MCF 10A (cell line): ENCODE measurements around the gene ZNF423. TPM values are rescaled to one million over a fixed set of nuclear protein-coding genes. Genes with fewer than 3 reads are reported as not detected.
A peak's percentile ranks its signal among the peaks of the same experiment; 100 is the strongest.

Source experiments
- BruUV-seq: library from RNA; stranded (reverse); fragments of 400-500 nt; replicated peaks from 2 replicates; lab custom pipeline; 2021; lab: Mats Ljungman, UMichigan
- CTCF ChIA-PET: fragments of 300-600 bp; sonication (Branson Sonifier 250); formaldehyde crosslinking; extraction: SDS; loops from one replicate; lab custom pipeline; 2021; ENCODE audit warnings: antibody characterized with exemption, inconsistent platforms; lab: Yijun Ruan, JAX
- POLR2A ChIA-PET: fragments of 300-600, 350-650 bp; sonication (Branson Sonifier 250); formaldehyde crosslinking; extraction: SDS; loops from one replicate; lab custom pipeline; 2020; ENCODE audit warnings: antibody characterized with exemption, inconsistent platforms; lab: Yijun Ruan, JAX
- DNase-seq: peaks from one replicate; pipeline ENCODE4 v3.0.0-alpha.2; 2018; ENCODE audit not compliant: unreplicated experiment
- H3K27ac Mint-ChIP-seq: one replicate; pipeline ENCODE4 v1.8.0; 2022; ENCODE audit warnings: mild to moderate bottlenecking, low read depth, mixed read lengths; ENCODE audit not compliant: unreplicated experiment
- H3K27me3 Mint-ChIP-seq: one replicate; pipeline ENCODE4 v1.8.0; 2022; ENCODE audit warnings: mixed read lengths; ENCODE audit not compliant: insufficient read depth, unreplicated experiment
- H3K36me3 Mint-ChIP-seq: one replicate; pipeline ENCODE4 v1.8.0; 2022; ENCODE audit warnings: mild to moderate bottlenecking, moderate library complexity, mixed read lengths; ENCODE audit not compliant: insufficient read depth, unreplicated experiment
- H3K4me1 Mint-ChIP-seq: one replicate; pipeline ENCODE4 v1.8.0; 2022; ENCODE audit warnings: mixed read lengths; ENCODE audit not compliant: insufficient read depth, unreplicated experiment
- H3K4me3 Mint-ChIP-seq: one replicate; pipeline ENCODE4 v1.8.0; 2022; ENCODE audit warnings: mild to moderate bottlenecking, moderate library complexity, mixed read lengths; ENCODE audit not compliant: unreplicated experiment
- H3K9me3 Mint-ChIP-seq: one replicate; pipeline ENCODE4 v1.8.0; 2022; ENCODE audit warnings: mixed read lengths; ENCODE audit not compliant: unreplicated experiment
- intact Hi-C: fragments of 100-400 bp; cut with micrococcal nuclease; formaldehyde crosslinking; loops from 2 replicates; pipeline ENCODE4 v1.14.1; 2022
- total RNA-seq: library from RNA; stranded (reverse); gene quantifications from 2 replicates; pipeline ENCODE4 v1.2.3, GENCODE V29; 2022
- TF ChIP-seq, protein P1 (sequence below): fragments of 200-600 bp; IDR thresholded peaks from one replicate; pipeline ENCODE4 v1.8.0; 2022; ENCODE audit warnings: antibody characterized with exemption, mild to moderate bottlenecking; ENCODE audit not compliant: unreplicated experiment

ZNF423 gene
- total RNA-seq, 1 experiment from 2014 or later, result not detected

DNA sequence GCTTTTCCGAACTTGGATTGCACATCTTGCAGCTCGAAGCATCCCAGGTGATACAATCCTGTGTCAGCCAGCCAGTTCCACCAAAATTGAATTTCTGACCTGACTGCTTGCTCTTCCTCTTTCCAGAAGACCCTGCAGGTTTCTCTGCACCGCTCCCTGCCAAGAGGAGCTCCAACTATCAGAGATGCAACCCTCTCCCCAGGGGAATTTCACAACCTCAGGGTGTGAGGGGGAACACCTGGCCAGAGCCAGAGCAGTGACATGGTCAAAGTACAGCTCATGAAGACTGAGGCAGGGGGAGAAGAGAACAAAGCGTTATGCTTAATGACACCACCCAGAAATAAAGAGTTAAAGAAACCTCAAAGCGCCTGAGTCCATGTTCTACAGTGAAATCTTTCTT is 25.0 kb downstream of the ZNF423 start:
- no TSS peak for BruUV-seq
- intact Hi-C loops, result no loop called here
- H3K36me3 Mint-ChIP-seq, result no peaks in the 10 kb centered on the region
- no peaks in the 10 kb centered on the region for H3K4me1 Mint-ChIP-seq
- ChIA-PET POLR2A (no interaction called here), CTCF (interaction anchor here (0.6 to 1.1 kb wide), 3 partner anchors 28 to 863 kb away, joined by 3 to 5 read pairs (median 4); no protein-coding TSS in a partner anchor)
- peaks cover 58% of the 10 kb centered on the region for H3K27me3 Mint-ChIP-seq
- H3K9me3 Mint-ChIP-seq, result no peaks in the 10 kb centered on the region
- no peak for DNase-seq
- H3K4me3 Mint-ChIP-seq, result no peak overlapping the region
- H3K27ac Mint-ChIP-seq, result no peak overlapping the region
- TF ChIP-seq, protein P1, sequence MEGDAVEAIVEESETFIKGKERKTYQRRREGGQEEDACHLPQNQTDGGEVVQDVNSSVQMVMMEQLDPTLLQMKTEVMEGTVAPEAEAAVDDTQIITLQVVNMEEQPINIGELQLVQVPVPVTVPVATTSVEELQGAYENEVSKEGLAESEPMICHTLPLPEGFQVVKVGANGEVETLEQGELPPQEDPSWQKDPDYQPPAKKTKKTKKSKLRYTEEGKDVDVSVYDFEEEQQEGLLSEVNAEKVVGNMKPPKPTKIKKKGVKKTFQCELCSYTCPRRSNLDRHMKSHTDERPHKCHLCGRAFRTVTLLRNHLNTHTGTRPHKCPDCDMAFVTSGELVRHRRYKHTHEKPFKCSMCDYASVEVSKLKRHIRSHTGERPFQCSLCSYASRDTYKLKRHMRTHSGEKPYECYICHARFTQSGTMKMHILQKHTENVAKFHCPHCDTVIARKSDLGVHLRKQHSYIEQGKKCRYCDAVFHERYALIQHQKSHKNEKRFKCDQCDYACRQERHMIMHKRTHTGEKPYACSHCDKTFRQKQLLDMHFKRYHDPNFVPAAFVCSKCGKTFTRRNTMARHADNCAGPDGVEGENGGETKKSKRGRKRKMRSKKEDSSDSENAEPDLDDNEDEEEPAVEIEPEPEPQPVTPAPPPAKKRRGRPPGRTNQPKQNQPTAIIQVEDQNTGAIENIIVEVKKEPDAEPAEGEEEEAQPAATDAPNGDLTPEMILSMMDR, result no peak

DNA sequence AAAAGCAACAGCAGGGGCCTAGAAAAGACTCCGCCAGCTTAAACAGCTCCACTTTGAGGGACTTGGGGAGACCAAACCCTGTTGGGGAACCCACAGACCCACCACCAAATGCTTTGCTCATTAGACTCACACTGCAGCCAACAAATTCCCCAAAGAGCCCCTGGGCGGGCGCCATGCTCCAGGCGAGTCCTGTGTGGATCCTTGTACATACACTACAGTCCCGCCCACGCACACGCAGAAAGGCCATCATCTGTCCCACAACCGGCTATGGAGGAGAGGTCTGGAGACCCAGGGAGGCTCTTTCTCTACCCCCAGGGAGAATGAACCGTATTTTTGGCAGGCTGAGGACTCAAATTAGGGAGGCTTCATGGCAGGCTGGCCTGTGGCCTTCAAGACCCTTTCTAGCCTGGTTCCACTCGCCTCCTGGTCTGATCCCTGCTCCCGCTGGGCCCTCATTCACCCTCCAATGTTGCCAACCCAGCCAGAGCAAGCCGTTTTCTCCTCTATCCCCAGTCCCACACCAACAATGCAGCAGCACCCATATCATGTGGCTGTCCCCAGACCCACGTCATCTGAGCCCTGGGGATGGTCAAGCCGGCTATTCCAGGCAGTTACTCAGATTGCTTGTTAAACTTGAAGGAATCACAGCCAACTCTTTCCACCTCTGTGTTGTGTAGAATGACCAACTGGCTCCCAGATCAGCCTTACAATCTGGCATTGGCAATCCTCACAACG is 27.2 kb downstream of the ZNF423 start:
- no peaks in the 10 kb centered on the region for H3K36me3 Mint-ChIP-seq
- BruUV-seq, result no TSS peak
- ChIA-PET POLR2A (no interaction called here), CTCF (no interaction called here)
- TF ChIP-seq, protein P1, result no peak
- no peaks in the 10 kb centered on the region for H3K9me3 Mint-ChIP-seq
- peaks cover 79% of the 10 kb centered on the region for H3K27me3 Mint-ChIP-seq
- no peak overlapping the region for H3K4me3 Mint-ChIP-seq
- intact Hi-C loops, result no loop called here
- H3K27ac Mint-ChIP-seq, result no peak overlapping the region
- no peaks in the 10 kb centered on the region for H3K4me1 Mint-ChIP-seq
- DNase-seq, result no peak

DNA sequence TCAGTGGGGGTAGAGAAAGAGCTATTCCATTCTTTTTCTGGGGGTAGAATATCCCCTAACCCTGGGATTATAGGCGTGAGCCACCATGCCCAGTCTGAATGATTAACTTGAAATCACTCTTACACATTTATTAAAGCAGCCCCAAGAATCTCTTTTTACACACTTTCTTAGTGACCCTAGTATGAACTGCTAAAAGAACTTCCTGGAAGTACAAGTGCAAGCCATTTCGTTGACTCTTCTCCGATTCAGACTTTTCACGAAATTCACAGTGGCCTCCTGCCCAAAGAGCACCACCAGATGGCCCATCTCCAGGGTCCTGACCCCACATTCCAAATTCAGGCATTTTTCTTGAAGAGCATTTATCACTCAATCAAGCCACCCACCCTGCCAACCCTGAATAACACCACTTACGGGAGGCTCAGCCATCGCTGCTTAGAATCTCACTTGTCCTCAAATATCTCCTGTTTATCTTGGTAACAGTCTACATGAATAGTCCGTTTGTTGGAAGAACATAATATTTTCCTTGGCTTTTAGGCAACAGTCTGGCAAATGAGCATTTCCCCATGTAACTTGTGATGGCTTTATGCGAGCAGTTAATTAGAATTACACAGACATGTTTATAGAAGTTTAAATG is 28.0 kb downstream of the ZNF423 start:
- POLR2A ChIA-PET, result interaction anchor here (0.7 to 0.9 kb wide), 2 partner anchors 20 to 32 kb away, joined by 3 to 4 read pairs; no protein-coding TSS in a partner anchor
- TF ChIP-seq, protein P1, result no peak
- Mint-ChIP-seq H3K36me3 (no peaks in the 10 kb centered on the region), H3K4me1 (no peaks in the 10 kb centered on the region), H3K27ac (no peak overlapping the region), H3K9me3 (no peaks in the 10 kb centered on the region), H3K4me3 (no peak overlapping the region), H3K27me3 (peaks cover 79% of the 10 kb centered on the region)
- DNase-seq, result no peak
- intact Hi-C loops, result no loop called here
- no TSS peak for BruUV-seq
- CTCF ChIA-PET, result interaction anchor here (0.7 kb wide), 1 partner anchor 277 kb away, joined by 3 read pairs; no protein-coding TSS in a partner anchor

DNA sequence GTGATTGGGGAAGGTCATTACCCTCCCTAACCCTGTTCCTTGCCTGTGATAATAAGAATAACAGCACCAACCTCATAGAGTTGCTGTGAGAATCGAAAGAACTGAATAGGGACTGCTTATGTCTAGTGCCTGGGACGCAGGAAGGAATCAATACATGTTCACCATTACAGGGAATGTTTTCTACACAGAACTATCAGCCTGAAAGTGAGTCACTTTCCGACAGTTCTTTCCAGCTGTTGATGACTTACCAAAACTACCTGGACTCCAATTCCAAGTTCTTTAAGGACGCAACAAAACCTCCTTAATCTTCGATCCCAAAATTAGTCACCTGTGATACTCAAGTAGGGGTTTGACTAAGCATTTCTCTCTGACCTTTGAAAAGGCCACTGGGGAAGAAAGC is 29.4 kb downstream of the ZNF423 start:
- Mint-ChIP-seq H3K27ac (no peak overlapping the region), H3K9me3 (no peaks in the 10 kb centered on the region), H3K4me1 (no peaks in the 10 kb centered on the region), H3K27me3 (peaks cover 77% of the 10 kb centered on the region), H3K36me3 (no peaks in the 10 kb centered on the region), H3K4me3 (no peak overlapping the region)
- POLR2A ChIA-PET, result no interaction called here
- BruUV-seq, result no TSS peak
- intact Hi-C loops, result no loop called here
- TF ChIP-seq, protein P1, result no peak
- DNase-seq, result peak; percentile 1
- CTCF ChIA-PET, result no interaction called here
